ENCODE data around the gene ZNF138. TPM values are rescaled to one million over a fixed set of nuclear protein-coding genes. Genes with fewer than 3 reads are reported as not detected.

The ZNF138 gene
- total RNA-seq, 1 donor from 2014 or later, result 26.5 TPM

GRCh38 chr7:64838691-64839090 lies 44.5 kb downstream of the ZNF138 start:
- Histone ChIP-seq H3K36me3 (no peaks in the 10 kb centered on the region), H3K27ac (no peak overlapping the region), H3K27me3 (no peaks in the 10 kb centered on the region), H3K4me3 (no peak overlapping the region), H3K9me3 (no peaks in the 10 kb centered on the region), H3K4me1 (no peaks in the 10 kb centered on the region)
- TF ChIP-seq CTCF (IDR thresholded peaks at IDR 0.05) (no peak), POLR2A (IDR thresholded peaks at IDR 0.05) (no peak), POLR2AphosphoS5 (IDR thresholded peaks at IDR 0.05; ENCODE audit: insufficient read depth in 1 of 2, low read depth in 1 of 2) (no peak)
- DNase-seq (ENCODE audit: extremely low spot score in 2 of 2), result no peak
- intact Hi-C loops (cut with DNase I), result no loop called here

DNA sequence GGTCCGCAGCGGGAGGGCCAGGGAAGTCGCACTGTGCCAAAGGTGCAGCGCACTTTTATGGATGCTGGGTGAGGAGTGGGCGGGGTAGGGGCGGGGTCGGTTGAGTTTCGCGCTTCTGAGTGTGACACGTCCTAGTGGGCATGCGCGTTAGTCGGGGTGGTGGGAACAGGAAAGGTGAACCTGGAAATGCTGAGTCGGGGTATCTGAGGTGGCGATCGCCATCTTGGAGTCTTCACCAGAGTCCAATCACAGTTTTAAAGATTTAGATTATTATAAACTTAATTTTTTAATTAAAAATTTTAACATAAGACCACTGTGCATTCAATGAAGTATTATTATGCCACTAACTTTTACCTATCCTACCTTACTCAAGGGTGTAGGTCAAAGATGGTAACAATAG lies 45.7 kb downstream of the ZNF138 start:
- DNase-seq (ENCODE audit: extremely low spot score in 2 of 2), result no peak
- no peak for TF ChIP-seq POLR2A (IDR thresholded peaks at IDR 0.05)
- H3K4me3 ChIP-seq, result no peak overlapping the region
- no peaks in the 10 kb centered on the region for H3K36me3 ChIP-seq
- H3K27me3 ChIP-seq, result no peaks in the 10 kb centered on the region
- intact Hi-C loops (cut with DNase I), result no loop called here
- no peaks in the 10 kb centered on the region for H3K9me3 ChIP-seq
- no peak overlapping the region for H3K27ac ChIP-seq
- no peaks in the 10 kb centered on the region for H3K4me1 ChIP-seq

DNA sequence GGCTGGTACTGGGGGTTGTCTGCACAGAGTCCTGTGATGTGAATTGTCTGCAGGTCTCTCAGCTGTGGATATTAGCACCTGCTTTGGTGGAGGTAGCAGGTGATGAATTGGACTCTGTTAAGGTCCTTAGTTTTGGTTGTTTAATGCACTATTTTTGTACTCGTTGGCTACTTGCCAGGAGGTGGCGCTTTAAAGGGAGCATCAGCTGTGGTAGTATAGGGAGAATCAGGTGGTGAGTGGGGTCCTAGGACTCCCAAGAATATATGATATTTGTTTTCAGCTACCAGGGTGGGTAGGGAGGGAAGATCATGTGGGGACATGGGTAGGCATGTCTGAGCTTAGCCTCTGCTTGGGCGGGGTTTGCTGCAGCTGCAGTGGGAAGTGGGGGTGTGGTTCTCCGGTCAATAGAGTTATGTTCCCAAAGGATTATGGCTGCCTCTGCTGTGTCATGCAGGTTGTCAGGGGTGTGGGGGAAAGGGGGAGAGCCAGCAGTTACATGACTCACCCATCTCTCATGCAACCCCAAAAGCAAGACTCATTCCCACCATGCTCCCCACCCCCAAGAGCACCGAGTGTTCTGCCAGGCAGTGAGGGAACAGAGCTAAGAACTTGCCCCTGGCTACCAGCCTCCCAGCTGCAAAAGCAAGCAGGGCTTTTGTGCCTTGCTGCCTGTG lies 55.2 kb downstream of the ZNF138 start:
- Histone ChIP-seq H3K4me1 (peaks cover 11% of the 10 kb centered on the region), H3K9me3 (no peaks in the 10 kb centered on the region), H3K27ac (peak overlapping the region; percentile 34), H3K27me3 (no peaks in the 10 kb centered on the region), H3K36me3 (no peaks in the 10 kb centered on the region), H3K4me3 (no peak overlapping the region)
- TF ChIP-seq POLR2AphosphoS5 (IDR thresholded peaks at IDR 0.05; ENCODE audit: insufficient read depth in 1 of 2, low read depth in 1 of 2) (peak in 1 of 2 donors; percentile 48), POLR2A (IDR thresholded peaks at IDR 0.05) (no peak), CTCF (IDR thresholded peaks at IDR 0.05) (no peak)
- DNase-seq (ENCODE audit: extremely low spot score in 2 of 2), result no peak
- intact Hi-C loops (cut with DNase I), result no loop called here

GRCh38 chr7:64849924-64850499 lies 55.8 kb downstream of the ZNF138 start:
- Histone ChIP-seq H3K9me3 (no peaks in the 10 kb centered on the region), H3K4me3 (no peak overlapping the region), H3K36me3 (no peaks in the 10 kb centered on the region), H3K4me1 (peaks cover 11% of the 10 kb centered on the region), H3K27me3 (no peaks in the 10 kb centered on the region), H3K27ac (peak overlapping the region; percentile 34)
- TF ChIP-seq CTCF (IDR thresholded peaks at IDR 0.05), result no peak
- no peak for TF ChIP-seq POLR2A (IDR thresholded peaks at IDR 0.05)
- no peak for TF ChIP-seq POLR2AphosphoS5 (IDR thresholded peaks at IDR 0.05; ENCODE audit: insufficient read depth in 1 of 2, low read depth in 1 of 2)
- intact Hi-C loops (cut with DNase I), result no loop called here
- DNase-seq (ENCODE audit: extremely low spot score in 2 of 2), result no peak

DNA sequence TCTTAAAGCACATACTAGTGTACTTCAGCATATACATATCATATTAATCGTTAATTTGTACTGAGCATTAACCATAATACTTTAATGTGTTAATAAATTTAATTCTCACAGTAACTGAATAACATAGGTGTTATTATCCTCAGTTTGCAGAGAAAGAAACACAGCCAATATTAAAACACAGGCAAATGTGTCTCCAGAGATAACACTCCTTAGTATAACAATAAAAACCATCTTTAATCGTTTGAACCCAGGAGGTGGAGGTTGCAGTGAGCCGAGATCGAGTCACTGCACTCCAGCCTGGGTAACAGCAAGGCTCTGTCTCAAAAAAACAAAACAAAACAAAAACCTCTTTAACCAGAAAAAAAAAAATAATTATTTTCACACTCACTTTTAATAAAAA lies 59.5 kb downstream of the ZNF138 start:
- Histone ChIP-seq H3K27ac (no peak overlapping the region), H3K4me3 (no peak overlapping the region), H3K4me1 (peaks cover 11% of the 10 kb centered on the region), H3K9me3 (no peaks in the 10 kb centered on the region), H3K36me3 (no peaks in the 10 kb centered on the region), H3K27me3 (no peaks in the 10 kb centered on the region)
- no peak for DNase-seq (ENCODE audit: extremely low spot score in 2 of 2)
- no peak for TF ChIP-seq POLR2A (IDR thresholded peaks at IDR 0.05)
- no peak for TF ChIP-seq POLR2AphosphoS5 (IDR thresholded peaks at IDR 0.05; ENCODE audit: insufficient read depth in 1 of 2, low read depth in 1 of 2)
- no peak for TF ChIP-seq CTCF (IDR thresholded peaks at IDR 0.05)
- intact Hi-C loops (cut with DNase I), result no loop called here
